IPS-NIHi7 (cell line): ENCODE results near the gene TM4SF1.

Experiments used
- DNase-seq: peaks from one replicate; pipeline ENCODE4 v3.0.0; 2012; ENCODE audit warnings: mixed read lengths; ENCODE audit errors: extremely low spot score

Gene TM4SF1

GRCh38 chr3:149377408-149378364, at the start of gene TM4SF1:
Gene TM4SF1, minus strand, starts transcription at chr3:149377649. Its CDS starts 102 bp downstream, at chr3:149377547.
- peak; percentile 33 for DNase-seq

GRCh38 chr3:149426325-149426724, 48.9 kb upstream of the TM4SF1 start:
- no peak for DNase-seq

- DNase-seq, result no peak
Observed at GRCh38 chr3:149424918-149425317, 47.5 kb upstream of the TM4SF1 start.

- DNase-seq, result no peak
Observed at GRCh38 chr3:149421764-149422163, 44.3 kb upstream of the TM4SF1 start.

GRCh38 chr3:149419816-149420215, 42.4 kb upstream of the TM4SF1 start:
- no peak for DNase-seq

GRCh38 chr3:149417727-149418126, 40.3 kb upstream of the TM4SF1 start:
- DNase-seq, result no peak

- no peak for DNase-seq
Observed at GRCh38 chr3:149417174-149417573, 39.7 kb upstream of the TM4SF1 start.

GRCh38 chr3:149415484-149415883, 38.0 kb upstream of the TM4SF1 start:
- DNase-seq, result no peak

GRCh38 chr3:149414557-149415231, 37.2 kb upstream of the TM4SF1 start:
- DNase-seq, result no peak

- no peak for DNase-seq
Observed at GRCh38 chr3:149411583-149411982, 34.1 kb upstream of the TM4SF1 start.

- no peak for DNase-seq
Observed at GRCh38 chr3:149409351-149409750, 31.9 kb upstream of the TM4SF1 start.

GRCh38 chr3:149407898-149408297, 30.4 kb upstream of the TM4SF1 start:
- no peak for DNase-seq

GRCh38 chr3:149406244-149406752, 28.8 kb upstream of the TM4SF1 start:
- no peak for DNase-seq

- no peak for DNase-seq
Observed at GRCh38 chr3:149403443-149403842, 26.0 kb upstream of the TM4SF1 start.

- DNase-seq, result no peak
Observed at GRCh38 chr3:149402481-149402880, 25.0 kb upstream of the TM4SF1 start.

GRCh38 chr3:149401926-149402310, 24.5 kb upstream of the TM4SF1 start:
- DNase-seq, result no peak

- DNase-seq, result no peak
Observed at GRCh38 chr3:149401212-149401925, 23.9 kb upstream of the TM4SF1 start.

GRCh38 chr3:149400645-149401044, 23.2 kb upstream of the TM4SF1 start:
- DNase-seq, result no peak

- DNase-seq, result no peak
Observed at GRCh38 chr3:149398296-149398695, 20.8 kb upstream of the TM4SF1 start.

- DNase-seq, result no peak
Observed at GRCh38 chr3:149397528-149397927, 20.1 kb upstream of the TM4SF1 start.

GRCh38 chr3:149396476-149396875, 19.0 kb upstream of the TM4SF1 start:
- DNase-seq, result no peak
